Glomerular visceral epithelial cell (primary cell): ENCODE measurements around the gene ZBTB49.
A peak's percentile ranks its signal among the peaks of the same experiment; 100 is the strongest.

Experiments
- DNase-seq: peaks from one replicate; pipeline ENCODE4 v3.0.0-alpha.2; 2016; ENCODE audit errors: extremely low spot score

The ZBTB49 gene

GRCh38 chr4:4355302-4355701 is 65.3 kb downstream of the ZBTB49 start:
- no peak for DNase-seq

- DNase-seq, result no peak
Measured at GRCh38 chr4:4356106-4357041, 66.3 kb downstream of the ZBTB49 start.

- no peak for DNase-seq
Measured at GRCh38 chr4:4358093-4358854, 68.2 kb downstream of the ZBTB49 start.

- no peak for DNase-seq
Measured at GRCh38 chr4:4361883-4362282, 71.8 kb downstream of the ZBTB49 start.

- no peak for DNase-seq
Measured at GRCh38 chr4:4362991-4363697, 73.1 kb downstream of the ZBTB49 start.

GRCh38 chr4:4364061-4364460 is 74.0 kb downstream of the ZBTB49 start:
- no peak for DNase-seq

- DNase-seq, result peak; percentile 13
Measured at GRCh38 chr4:4364486-4365208, 74.6 kb downstream of the ZBTB49 start.

- DNase-seq, result no peak
Measured at GRCh38 chr4:4368809-4369580, 78.9 kb downstream of the ZBTB49 start.
